ENCODE results near the gene TMEM272.

TMEM272 gene

DNA sequence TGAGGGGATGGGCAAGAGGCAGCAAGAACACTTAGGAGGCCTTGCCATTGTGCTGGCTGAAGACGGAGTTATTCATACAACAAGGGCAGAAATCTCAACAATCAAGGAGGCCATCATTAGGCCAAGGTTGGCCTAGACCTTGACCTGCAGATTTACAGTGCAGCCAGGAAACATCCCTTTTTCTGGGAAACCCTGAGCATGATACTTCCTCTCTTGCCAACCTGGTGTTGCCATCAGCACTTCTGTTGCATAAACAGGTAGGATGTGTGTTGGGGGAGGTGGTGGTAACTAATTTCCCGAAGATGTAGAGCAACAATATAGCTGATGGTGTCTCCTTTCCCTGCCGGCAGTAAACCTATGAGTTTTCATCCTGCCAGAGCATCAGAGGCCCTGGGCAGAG is 8.0 kb downstream of the TMEM272 start:
- no peak for TF ChIP-seq EZH2phosphoT487 (conservative IDR thresholded peaks at IDR 0.05; ENCODE audit: low read length)
- TF ChIP-seq CTCF (IDR thresholded peaks at IDR 0.05; ENCODE audit: insufficient read depth, low read length, poor library complexity, severe bottlenecking): no peak
- H3K36me3 ChIP-seq (ENCODE audit: low read length): no peaks in the 10 kb centered on the region
- no peaks in the 10 kb centered on the region for H4K20me1 ChIP-seq (ENCODE audit: low read depth, low read length)
- H3F3A ChIP-seq (ENCODE audit: insufficient read depth): no peaks in the 10 kb centered on the region
- no peak overlapping the region for H3K9ac ChIP-seq (ENCODE audit: low read length)
- H3K4me2 ChIP-seq (ENCODE audit: low read depth, low read length, poor library complexity, severe bottlenecking): no peak overlapping the region
- H3K4me3 ChIP-seq (ENCODE audit: insufficient read depth, low read length, poor library complexity, severe bottlenecking): no peak overlapping the region
- H3K27ac ChIP-seq (ENCODE audit: low read depth, low read length): no peak overlapping the region
- H2AFZ ChIP-seq (ENCODE audit: low read depth, low read length, severe bottlenecking): no peak overlapping the region
- H3K9me3 ChIP-seq (ENCODE audit: insufficient read depth, low read length): no peaks in the 10 kb centered on the region
- H3K79me2 ChIP-seq (ENCODE audit: insufficient read depth, low read length): no peaks in the 10 kb centered on the region
- no peaks in the 10 kb centered on the region for H3K27me3 ChIP-seq (ENCODE audit: low read length)
- no peaks in the 10 kb centered on the region for H3K9me2 ChIP-seq (replicated peaks; ENCODE audit: insufficient read depth, low read length)

DNA sequence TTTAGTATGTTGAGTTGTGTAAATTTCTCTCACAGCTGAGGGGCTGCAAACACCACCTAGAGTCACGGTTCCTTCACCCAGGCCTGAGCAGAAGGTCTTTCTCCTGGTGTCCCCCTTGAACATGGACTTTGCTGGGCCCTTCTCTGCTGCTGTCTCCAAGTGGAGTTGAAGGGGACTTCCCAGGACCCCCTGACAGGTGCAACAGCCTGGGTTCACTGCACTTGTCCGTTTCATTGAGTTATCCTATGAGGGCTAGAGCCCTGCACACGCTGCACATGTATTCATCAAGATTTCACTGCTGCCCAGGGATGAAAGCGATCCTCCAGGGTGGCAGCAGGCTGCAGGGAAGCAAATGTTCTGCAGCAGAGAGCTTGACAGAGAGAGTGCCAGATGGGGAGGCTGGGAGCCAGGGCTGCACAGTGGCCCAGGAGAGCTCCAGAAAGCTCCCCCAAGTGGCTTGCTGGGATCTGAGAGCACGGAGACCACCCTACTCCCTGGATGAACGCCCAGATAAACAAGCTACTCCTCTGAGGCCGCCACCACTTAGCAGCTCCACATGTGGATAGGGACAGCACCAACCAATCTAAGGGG is 10.3 kb downstream of the TMEM272 start:
- Histone ChIP-seq H3K9ac (ENCODE audit: low read length) (no peak overlapping the region), H4K20me1 (ENCODE audit: low read depth, low read length) (no peaks in the 10 kb centered on the region), H2AFZ (ENCODE audit: low read depth, low read length, severe bottlenecking) (no peak overlapping the region), H3K79me2 (ENCODE audit: insufficient read depth, low read length) (no peaks in the 10 kb centered on the region), H3K4me3 (ENCODE audit: insufficient read depth, low read length, poor library complexity, severe bottlenecking) (no peak overlapping the region), H3F3A (ENCODE audit: insufficient read depth) (no peaks in the 10 kb centered on the region), H3K9me2 (replicated peaks; ENCODE audit: insufficient read depth, low read length) (no peaks in the 10 kb centered on the region), H3K36me3 (ENCODE audit: low read length) (no peaks in the 10 kb centered on the region), H3K27me3 (ENCODE audit: low read length) (no peaks in the 10 kb centered on the region), H3K27ac (ENCODE audit: low read depth, low read length) (no peak overlapping the region), H3K4me2 (ENCODE audit: low read depth, low read length, poor library complexity, severe bottlenecking) (no peak overlapping the region), H3K9me3 (ENCODE audit: insufficient read depth, low read length) (no peaks in the 10 kb centered on the region)
- no peak for TF ChIP-seq CTCF (IDR thresholded peaks at IDR 0.05; ENCODE audit: insufficient read depth, low read length, poor library complexity, severe bottlenecking)
- no peak for TF ChIP-seq EZH2phosphoT487 (conservative IDR thresholded peaks at IDR 0.05; ENCODE audit: low read length)

GRCh38 chr13:51833980-51834379 is 11.0 kb downstream of the TMEM272 start:
- Histone ChIP-seq H3K4me3 (ENCODE audit: insufficient read depth, low read length, poor library complexity, severe bottlenecking) (no peak overlapping the region), H3K27ac (ENCODE audit: low read depth, low read length) (no peak overlapping the region), H3K9ac (ENCODE audit: low read length) (no peak overlapping the region), H2AFZ (ENCODE audit: low read depth, low read length, severe bottlenecking) (no peak overlapping the region), H3K79me2 (ENCODE audit: insufficient read depth, low read length) (no peaks in the 10 kb centered on the region), H3K4me2 (ENCODE audit: low read depth, low read length, poor library complexity, severe bottlenecking) (no peak overlapping the region), H3K27me3 (ENCODE audit: low read length) (no peaks in the 10 kb centered on the region), H3K36me3 (ENCODE audit: low read length) (no peaks in the 10 kb centered on the region), H3K9me3 (ENCODE audit: insufficient read depth, low read length) (no peaks in the 10 kb centered on the region), H4K20me1 (ENCODE audit: low read depth, low read length) (no peaks in the 10 kb centered on the region), H3K9me2 (replicated peaks; ENCODE audit: insufficient read depth, low read length) (no peaks in the 10 kb centered on the region), H3F3A (ENCODE audit: insufficient read depth) (no peaks in the 10 kb centered on the region)
- TF ChIP-seq CTCF (IDR thresholded peaks at IDR 0.05; ENCODE audit: insufficient read depth, low read length, poor library complexity, severe bottlenecking): no peak
- no peak for TF ChIP-seq EZH2phosphoT487 (conservative IDR thresholded peaks at IDR 0.05; ENCODE audit: low read length)
